IMR-90 (cell line): ENCODE measurements around the gene GPC5. TPM values are rescaled to one million over a fixed set of nuclear protein-coding genes. Genes with fewer than 3 reads are reported as not detected.

Source experiments
- ATAC-seq: fragments of 200-7000 bp; cut with Tn5 transposase; 2 replicates; pipeline ENCODE4 v1.9.1; 2020; ENCODE audit warnings: low read depth, mild to moderate bottlenecking, moderate library complexity
- BruUV-seq: library from RNA; stranded (reverse); fragments of 400-500 nt; replicated peaks from 2 replicates; lab custom pipeline; 2021; lab: Mats Ljungman, UMichigan
- CTCF ChIA-PET: fragments of 300-600 bp; formaldehyde crosslinking; extraction: SDS; loops from one replicate; lab custom pipeline; 2021; ENCODE audit warnings: antibody characterized with exemption; lab: Yijun Ruan, JAX
- POLR2A ChIA-PET: fragments of 300-600 bp; sonication (Branson Sonifier 250); formaldehyde crosslinking; loops from one replicate; lab custom pipeline; 2022; ENCODE audit warnings: antibody characterized with exemption; ENCODE audit not compliant: unreplicated experiment; lab: Charles Lee
- DNase-seq: peaks from one replicate; pipeline ENCODE4 v3.0.0; 2013
- H2AFZ ChIP-seq: replicated peaks from 2 replicates; pipeline ENCODE3; 2013; ENCODE audit warnings: low read length, mild to moderate bottlenecking; ENCODE audit not compliant: poor library complexity
- H2AK5ac ChIP-seq: 2 replicates; pipeline ENCODE4 v1.6.1; 2013; ENCODE audit warnings: low read depth, low read length, inconsistent platforms
- H2AK9ac ChIP-seq: replicated peaks from 2 replicates; pipeline ENCODE3; 2013; ENCODE audit warnings: mild to moderate bottlenecking, low read depth, low read length, moderate library complexity; ENCODE audit not compliant: poor library complexity
- H2BK120ac ChIP-seq: 2 replicates; pipeline ENCODE4 v1.6.1; 2013; ENCODE audit warnings: low read depth, low read length, inconsistent platforms
- H2BK15ac ChIP-seq: 3 replicates; pipeline ENCODE4 v1.6.1; 2013; ENCODE audit warnings: low read depth, low read length, inconsistent platforms
- H2BK20ac ChIP-seq: 2 replicates; pipeline ENCODE4 v1.6.1; 2013; ENCODE audit warnings: low read depth, mild to moderate bottlenecking, inconsistent platforms, low read length, moderate library complexity
- H2BK5ac ChIP-seq: 2 replicates; pipeline ENCODE4 v1.6.1; 2013; ENCODE audit warnings: mild to moderate bottlenecking, low read depth, low read length, inconsistent platforms; ENCODE audit not compliant: poor library complexity, severe bottlenecking
- H3K14ac ChIP-seq: replicated peaks from 2 replicates; pipeline ENCODE4 v1.6.1; 2013; ENCODE audit warnings: low read depth, low read length, inconsistent platforms
- H3K18ac ChIP-seq: 2 replicates; pipeline ENCODE4 v1.6.1; 2013; ENCODE audit warnings: low read depth, low read length, control low read depth
- H3K23ac ChIP-seq: 2 replicates; pipeline ENCODE4 v1.6.1; 2013; ENCODE audit warnings: low read depth, low read length, inconsistent platforms
- H3K27ac ChIP-seq: 2 replicates; pipeline ENCODE4 v1.5.1; 2013; ENCODE audit warnings: mild to moderate bottlenecking, control low read depth, low read length; ENCODE audit not compliant: insufficient read depth
- H3K27me3 ChIP-seq: 2 replicates; pipeline ENCODE4 v1.6.1; 2013; ENCODE audit warnings: low read length; ENCODE audit not compliant: control insufficient read depth, insufficient read depth
- H3K36me3 ChIP-seq: 2 replicates; pipeline ENCODE4 v1.6.1; 2013; ENCODE audit warnings: low read length, mixed read lengths; ENCODE audit not compliant: control insufficient read depth, insufficient read depth
- H3K4ac ChIP-seq: 2 replicates; pipeline ENCODE4 v1.6.1; 2013; ENCODE audit warnings: low read depth, low read length, inconsistent platforms
- H3K4me1 ChIP-seq: 2 replicates; pipeline ENCODE4 v1.6.1; 2013; ENCODE audit warnings: low read length, mixed read lengths; ENCODE audit not compliant: control insufficient read depth, insufficient read depth
- H3K4me2 ChIP-seq: 2 replicates; pipeline ENCODE4 v1.6.1; 2013; ENCODE audit warnings: low read depth, mild to moderate bottlenecking, control low read depth, low read length, moderate library complexity
- H3K4me3 ChIP-seq: 2 replicates; pipeline ENCODE4 v1.5.1; 2013; ENCODE audit warnings: low read depth, mild to moderate bottlenecking, control low read depth, low read length, moderate library complexity; ENCODE audit not compliant: insufficient read depth
- H3K56ac ChIP-seq: 2 replicates; pipeline ENCODE4 v1.6.1; 2013; ENCODE audit warnings: low read length, inconsistent platforms; ENCODE audit not compliant: insufficient read depth; ENCODE audit errors: extremely low read depth
- H3K79me1 ChIP-seq, 2 experiments: 2 replicates each; pipeline ENCODE4 v1.6.1; 2013; ENCODE audit warnings: low read length in 2 of 2, inconsistent platforms in 1 of 2, low read depth in 1 of 2
- H3K9ac ChIP-seq: 2 replicates; pipeline ENCODE4 v1.6.1; 2013; ENCODE audit warnings: low read depth, low read length, control low read depth
- H3K9me1 ChIP-seq: 2 replicates; pipeline ENCODE4 v1.6.1; 2013; ENCODE audit warnings: low read length, inconsistent platforms; ENCODE audit not compliant: insufficient read depth
- H3K9me3 ChIP-seq: 2 replicates; pipeline ENCODE4 v1.6.1; 2013; ENCODE audit warnings: low read length; ENCODE audit not compliant: control insufficient read depth, insufficient read depth
- H4K20me1 ChIP-seq: 2 replicates; pipeline ENCODE4 v1.6.1; 2013; ENCODE audit warnings: low read length, inconsistent platforms; ENCODE audit not compliant: insufficient read depth
- H4K5ac ChIP-seq: 2 replicates; pipeline ENCODE4 v1.6.1; 2013; ENCODE audit warnings: mild to moderate bottlenecking, low read depth, low read length, control low read depth
- H4K8ac ChIP-seq, 2 experiments: 2 replicates each; pipeline ENCODE4 v1.6.1; 2013; ENCODE audit warnings: low read depth in 2 of 2, low read length in 2 of 2, control low read depth in 1 of 2, inconsistent platforms in 1 of 2
- H4K91ac ChIP-seq: 2 replicates; pipeline ENCODE4 v1.6.1; 2013; ENCODE audit warnings: low read depth, low read length, inconsistent platforms; ENCODE audit not compliant: insufficient read depth
- BHLHE40 ChIP-seq: fragments of 150-350 bp; IDR thresholded peaks from 2 replicates; pipeline ENCODE4 v1.6.1; 2016; ENCODE audit warnings: mild to moderate bottlenecking, low read depth, low read length
- CHD1 ChIP-seq: IDR thresholded peaks from 2 replicates; pipeline ENCODE4 v1.6.1; 2012; ENCODE audit warnings: low read depth, low read length, improper control_type of control experiment
- FOS ChIP-seq: fragments of 150-350 bp; IDR thresholded peaks from 2 replicates; pipeline ENCODE4 v1.6.1; 2016; ENCODE audit warnings: low read depth, low read length
- MAZ ChIP-seq: IDR thresholded peaks from 2 replicates; pipeline ENCODE4 v1.6.1; 2012; ENCODE audit warnings: low read depth, mild to moderate bottlenecking, low read length, improper control_type of control experiment, moderate library complexity, borderline replicate concordance
- MXI1 ChIP-seq: IDR thresholded peaks from 2 replicates; pipeline ENCODE4 v1.6.1; 2012; ENCODE audit warnings: low read depth, mild to moderate bottlenecking, low read length, moderate library complexity, borderline replicate concordance
- NFE2L2 ChIP-seq: fragments of 150-350 bp; IDR thresholded peaks from 2 replicates; pipeline ENCODE4 v1.6.1; 2016; ENCODE audit warnings: low read depth, mild to moderate bottlenecking, low read length
- RAD21 ChIP-seq: IDR thresholded peaks from 2 replicates; pipeline ENCODE4 v1.6.1; 2012; ENCODE audit warnings: low read length, improper control_type of control experiment
- RCOR1 ChIP-seq: IDR thresholded peaks from 2 replicates; pipeline ENCODE4 v1.6.1; 2012; ENCODE audit warnings: mild to moderate bottlenecking, low read length, improper control_type of control experiment; ENCODE audit not compliant: insufficient replicate concordance
- SMC3 ChIP-seq: fragments of 150-350 bp; IDR thresholded peaks from 2 replicates; pipeline ENCODE4 v1.6.1; 2016; ENCODE audit warnings: low read depth, mild to moderate bottlenecking, antibody characterized with exemption, low read length, moderate library complexity
- WGBS, 2 experiments: methylation state at CpG; one replicate each; pipeline versions ENCODE4 v1.1.5 to v1.1.7; 2013; ENCODE audit warnings: missing lambda C conversion rate in 2 of 2; ENCODE audit not compliant: insufficient read length in 1 of 2; ENCODE audit errors: extremely low coverage in 2 of 2; 5-methylcytosine and 5-hydroxymethylcytosine counted together
- dilution Hi-C: fragments of 300-500 bp; cut with HindIII; formaldehyde crosslinking; loops from one replicate; pipeline ENCODE4 v1.14.3; 2018; ENCODE audit warnings: low sequenced_read_pairs; ENCODE audit not compliant: unreplicated experiment
- in situ Hi-C: fragments of 300-500 bp; cut with MboI; formaldehyde crosslinking; loops from 3 replicates; pipeline ENCODE4 v1.14.3; 2019; ENCODE audit warnings: low sequenced_read_pairs, inconsistent platforms, mixed read lengths
- intact Hi-C: fragments of 100-400 bp; cut with micrococcal nuclease; formaldehyde crosslinking; loops from 2 replicates; pipeline ENCODE4 v1.10.0; 2022
- polyA plus RNA-seq, 3 experiments: library from polyadenylated mRNA; depleted of rRNA; stranded (reverse); fragments of >200 nt; gene quantifications; 2 replicates each; pipeline ENCODE4 v1.2.3, GENCODE V29; 2012; ENCODE audit warnings: low replicate concordance in 1 of 3
- total RNA-seq: library from RNA; depleted of rRNA; stranded (reverse); fragments of >200 nt; gene quantifications from 2 replicates; pipeline ENCODE4 v1.2.3, GENCODE V29; 2012

The GPC5 gene
- total and polyA plus RNA-seq, 2 of the 4 experiments (the other 2 are of a cell fraction) = 0.94 to 1.8 TPM

DNA sequence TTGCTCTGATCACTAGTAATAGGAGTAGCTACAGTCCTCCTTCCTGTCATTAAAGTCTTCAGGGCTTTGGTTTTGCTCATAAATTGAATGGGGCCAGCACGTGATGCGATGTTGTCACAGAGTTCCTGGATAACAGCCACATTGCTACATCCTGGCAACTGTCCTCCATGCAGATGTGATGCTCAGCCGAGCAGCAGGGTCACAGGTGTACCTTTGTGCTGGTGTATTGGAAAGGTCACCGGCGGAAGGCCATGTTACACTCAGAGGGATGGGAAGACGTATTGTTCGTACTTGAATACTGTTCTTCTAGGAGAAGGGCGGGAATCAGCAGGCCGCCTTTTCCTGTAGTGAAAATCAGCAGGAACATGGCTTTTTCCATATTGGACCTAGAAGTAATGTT lies 1114.4 kb downstream of the GPC5 start:
- Histone ChIP-seq H4K8ac (no peak overlapping the region), H3K4ac (peak overlapping the region; percentile 69), H3K18ac (no peak overlapping the region), H4K20me1 (no peaks in the 10 kb centered on the region), H3K27ac (no peak overlapping the region), H3K4me2 (no peak overlapping the region), H3K23ac (no peak overlapping the region), H2BK5ac (no peak overlapping the region), H3K9me1 (no peaks in the 10 kb centered on the region), H3K14ac (no peak overlapping the region), H3K9ac (no peak overlapping the region), H4K91ac (no peak overlapping the region; the same call in 1 of the 2 replicates), H2AK5ac (peak overlapping the region; percentile 35; the same call in 1 of the 2 replicates), H2AK9ac (no peak overlapping the region), H2AFZ (no peak overlapping the region), H3K79me1 (no peaks in the 10 kb centered on the region), H3K4me3 (no peak overlapping the region), H3K36me3 (no peaks in the 10 kb centered on the region), H3K4me1 (peaks cover 3% of the 10 kb centered on the region; the same call in 1 of the 2 replicates), H3K56ac (no peak overlapping the region), H2BK20ac (0 out of 2 replicates have a peak overlapping the region, but pooled peaks have one; percentile 61), H4K5ac (no peak overlapping the region), H2BK15ac (no peak overlapping the region), H2BK120ac (peak overlapping the region; percentile 40; the same call in 1 of the 2 replicates), H3K27me3 (no peaks in the 10 kb centered on the region), H3K9me3 (no peaks in the 10 kb centered on the region)
- no peak for DNase-seq
- in situ Hi-C loops = no loop called here
- ATAC-seq = no peak
- no CpG with 5 or more reads among the region's 9 CpGs for WGBS, 2 experiments
- intact Hi-C loops = no loop called here
- TF ChIP-seq MXI1 = no peak
- TF ChIP-seq RCOR1 = no peak
- TF ChIP-seq SMC3 = no peak
- no peak for TF ChIP-seq RAD21
- no peak for TF ChIP-seq BHLHE40
- no peak for TF ChIP-seq NFE2L2
- no peak for TF ChIP-seq CHD1
- no peak for TF ChIP-seq MAZ
- no peak for TF ChIP-seq FOS
- ChIA-PET POLR2A (no interaction called here), CTCF (interaction anchor here (0.6 kb wide), 1 partner anchor 35 kb away, joined by 5 read pairs; no protein-coding TSS in a partner anchor)
- dilution Hi-C loops = no loop called here
- BruUV-seq = no TSS peak
